Upper lobe of left lung (tissue), 6 donors: ENCODE measurements around the gene IFNA6. TPM values are rescaled to one million over a fixed set of nuclear protein-coding genes. Genes with fewer than 3 reads are reported as not detected.
"Not testable (repeated sequence)": the region's sequence is repeated elsewhere in the genome, so short reads cannot be mapped to it uniquely, and the experiment has no call there.

Experiments used
- ATAC-seq, 2 donors: fragments of 200-7000 bp; cut with Tn5 transposase; one replicate each; pipeline ENCODE4 v1.9.1; 2022; ENCODE audit warnings: mild to moderate bottlenecking in 2 of 2, moderate library complexity in 2 of 2; ENCODE audit not compliant: low FRiP score in 2 of 2
- DNase-seq, 2 donors: peaks; one replicate each; pipeline ENCODE4 v3.0.0-alpha.2; 2019 to 2020
- H3K27ac ChIP-seq, 4 donors: fragments of 200-600 bp; sonication (generic); one replicate each; pipeline ENCODE4 v1.5.1; 2016 to 2019
- H3K27me3 ChIP-seq, 4 donors: fragments of 200-600 bp; sonication (generic); one replicate each; pipeline ENCODE4 v1.5.1; 2017 to 2019
- H3K36me3 ChIP-seq, 4 donors: fragments of 200-600 bp; sonication (generic); one replicate each; pipeline ENCODE4 v1.5.1; 2016 to 2019
- H3K4me1 ChIP-seq, 4 donors: fragments of 200-600 bp; sonication (generic); one replicate each; pipeline ENCODE4 v1.5.1; 2018 to 2019
- H3K4me3 ChIP-seq, 4 donors: fragments of 200-600 bp; sonication (generic); one replicate each; pipeline ENCODE4 v1.5.1; 2017 to 2019; ENCODE audit warnings: mild to moderate bottlenecking in 2 of 4, moderate library complexity in 1 of 4
- H3K9me3 ChIP-seq, 4 donors: fragments of 200-600 bp; sonication (generic); one replicate each; pipeline ENCODE4 v1.5.1; 2018 to 2019
- EP300 ChIP-seq, 4 donors: sonication (generic); formaldehyde crosslinking; IDR thresholded peaks; one replicate each; pipeline ENCODE4 v1.5.1; 2017; ENCODE audit warnings: antibody characterized with exemption in 4 of 4, control low read depth in 2 of 4
- POLR2A ChIP-seq, 4 donors: fragments of 450-650 bp; IDR thresholded peaks; one replicate each; pipeline ENCODE4 v1.5.1; 2016 to 2017; ENCODE audit warnings: antibody characterized with exemption in 4 of 4, mild to moderate bottlenecking in 2 of 4
- POLR2AphosphoS5 ChIP-seq, 2 donors: sonication (generic); formaldehyde crosslinking; IDR thresholded peaks; one replicate each; pipeline ENCODE4 v1.5.1; 2017; ENCODE audit warnings: antibody characterized with exemption in 2 of 2
- WGBS, 2 donors: methylation state at CpG; one replicate each; pipeline ENCODE4 v1.1.5; 2017 to 2018; 5-methylcytosine and 5-hydroxymethylcytosine counted together
- total RNA-seq, 6 donors: library from RNA; depleted of rRNA in 4 of 6; stranded (reverse); fragments of >200 nt in 4 of 6; gene quantifications; one replicate each; pipeline versions ENCODE4 v1.1.0 to v1.2.1, GENCODE V29; 2016 to 2021
- TF ChIP-seq, protein P1 (sequence below), 6 experiments: fragments of 450-650 bp in 4 of 6; fragments of 200-600 bp in 2 of 6; sonication (generic) in 2 of 6; IDR thresholded peaks; one replicate each; pipeline ENCODE4 v1.5.1; 2016 to 2019; ENCODE audit warnings: antibody characterized with exemption in 6 of 6
- donor health status: DM: no; HTN: no; CAD: no; lungs with moderate emphysema.
- donor health status: DM: no; HTN: yes; CAD: no; lungs with severe emphysema.

Gene IFNA6
- total RNA-seq, 6 donors from 2014 or later = not detected

DNA sequence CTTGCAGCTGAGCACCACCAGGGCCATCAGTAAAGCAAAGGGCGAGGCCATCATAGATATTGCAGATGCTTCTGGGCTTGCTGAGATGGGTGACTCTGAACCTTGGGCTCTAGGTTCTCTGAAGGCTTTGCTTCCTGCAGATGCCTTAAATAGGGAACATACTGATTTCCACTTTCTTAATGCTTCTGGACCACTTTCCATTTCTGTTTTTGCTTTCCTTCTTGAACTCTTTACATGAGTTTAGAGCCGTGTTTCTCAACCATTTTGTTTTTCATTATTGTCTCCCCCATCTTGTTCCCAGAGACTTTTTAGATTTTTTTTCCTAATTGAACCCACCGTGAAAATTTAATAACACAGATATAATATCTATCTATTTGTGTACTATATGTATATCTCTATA, 17.3 kb upstream of the IFNA6 start, which contains the start of gene IFNA13:
IFNA13 (minus strand) TSS at position 101 of the 400 bp plus-strand sequence; CDS start at position 54, 47 bp downstream.
- TF ChIP-seq POLR2A (IDR thresholded peaks at IDR 0.05) = no peak
- TF ChIP-seq EP300 (IDR thresholded peaks at IDR 0.05) = no peak
- TF ChIP-seq, protein P1, sequence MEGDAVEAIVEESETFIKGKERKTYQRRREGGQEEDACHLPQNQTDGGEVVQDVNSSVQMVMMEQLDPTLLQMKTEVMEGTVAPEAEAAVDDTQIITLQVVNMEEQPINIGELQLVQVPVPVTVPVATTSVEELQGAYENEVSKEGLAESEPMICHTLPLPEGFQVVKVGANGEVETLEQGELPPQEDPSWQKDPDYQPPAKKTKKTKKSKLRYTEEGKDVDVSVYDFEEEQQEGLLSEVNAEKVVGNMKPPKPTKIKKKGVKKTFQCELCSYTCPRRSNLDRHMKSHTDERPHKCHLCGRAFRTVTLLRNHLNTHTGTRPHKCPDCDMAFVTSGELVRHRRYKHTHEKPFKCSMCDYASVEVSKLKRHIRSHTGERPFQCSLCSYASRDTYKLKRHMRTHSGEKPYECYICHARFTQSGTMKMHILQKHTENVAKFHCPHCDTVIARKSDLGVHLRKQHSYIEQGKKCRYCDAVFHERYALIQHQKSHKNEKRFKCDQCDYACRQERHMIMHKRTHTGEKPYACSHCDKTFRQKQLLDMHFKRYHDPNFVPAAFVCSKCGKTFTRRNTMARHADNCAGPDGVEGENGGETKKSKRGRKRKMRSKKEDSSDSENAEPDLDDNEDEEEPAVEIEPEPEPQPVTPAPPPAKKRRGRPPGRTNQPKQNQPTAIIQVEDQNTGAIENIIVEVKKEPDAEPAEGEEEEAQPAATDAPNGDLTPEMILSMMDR (IDR thresholded peaks at IDR 0.05) = no peak
- no peak for TF ChIP-seq POLR2AphosphoS5 (IDR thresholded peaks at IDR 0.05)
- Histone ChIP-seq H3K27me3 (no peaks in the 10 kb centered on the region), H3K4me3 (no peak within 1 kb of the TSS), H3K36me3 (no peaks in the 10 kb centered on the region), H3K4me1 (no peaks in the 10 kb centered on the region), H3K27ac (no peak within 1 kb of the TSS), H3K9me3 (no peaks in the 10 kb centered on the region)
- DNase-seq (no peak), ATAC-seq (no peak)
- 92 to 93% methylated on average over 3 of the region's 3 CpGs for WGBS, 2 donors

DNA sequence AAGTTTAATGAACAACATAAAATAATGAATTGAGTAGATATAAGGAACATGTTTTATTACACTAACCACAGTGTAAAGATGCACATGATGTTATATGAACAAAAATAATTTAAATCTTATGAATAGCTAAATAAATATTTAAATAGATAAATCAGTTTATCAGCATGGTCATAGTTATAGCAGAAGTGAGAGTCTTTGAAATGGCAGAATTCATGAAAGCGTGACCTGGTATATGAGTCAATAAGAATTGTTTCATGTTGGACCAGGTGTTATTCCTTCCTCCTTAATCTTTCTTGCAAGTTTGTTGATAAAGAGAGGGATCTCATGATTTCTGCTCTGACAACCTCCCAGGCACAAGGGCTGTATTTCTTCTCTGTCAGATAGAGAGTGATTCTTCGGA, 16.5 kb upstream of the IFNA6 start:
- not testable (repeated sequence) for H3K4me3 ChIP-seq, H3K4me1 ChIP-seq, ATAC-seq, H3K36me3 ChIP-seq, H3K9me3 ChIP-seq, H3K27me3 ChIP-seq, H3K27ac ChIP-seq, DNase-seq
- WGBS, 2 donors = 83 to 100% methylated on average over 1 of the region's 2 CpGs

DNA sequence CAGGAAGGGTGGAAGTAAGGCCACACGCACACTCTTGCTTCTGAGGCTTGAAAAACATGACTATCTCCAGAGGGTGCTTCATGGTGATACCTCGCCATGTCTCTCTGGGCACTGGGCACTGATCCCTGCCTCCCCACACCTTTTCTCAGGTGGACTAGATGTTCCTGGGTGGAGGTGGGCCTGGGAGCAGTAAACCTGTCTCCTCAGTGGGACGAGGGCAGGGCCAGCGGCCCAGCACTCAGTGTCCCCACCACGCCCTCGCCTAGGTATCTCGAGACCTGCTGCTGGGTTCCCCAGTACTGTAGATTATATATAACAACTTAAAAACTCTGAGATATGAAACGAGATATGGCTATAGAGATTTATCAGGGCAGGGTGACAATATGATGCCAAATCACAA, 11.6 kb upstream of the IFNA6 start:
- Histone ChIP-seq H3K4me1 (no peaks in the 10 kb centered on the region), H3K27me3 (no peaks in the 10 kb centered on the region), H3K27ac (no peak overlapping the region), H3K36me3 (no peaks in the 10 kb centered on the region), H3K9me3 (no peaks in the 10 kb centered on the region), H3K4me3 (no peak overlapping the region)
- peak in 1 of 2 donors; percentile 42 for DNase-seq
- WGBS, 2 donors = 88 to 93% methylated on average over 5 to 8 of the region's 8 CpGs
- TF ChIP-seq EP300 (IDR thresholded peaks at IDR 0.05) (no peak), POLR2AphosphoS5 (IDR thresholded peaks at IDR 0.05) (no peak)
- TF ChIP-seq, protein P1 (IDR thresholded peaks at IDR 0.05) = no peak
- peak in 1 of 2 donors; percentile 59 for ATAC-seq

DNA sequence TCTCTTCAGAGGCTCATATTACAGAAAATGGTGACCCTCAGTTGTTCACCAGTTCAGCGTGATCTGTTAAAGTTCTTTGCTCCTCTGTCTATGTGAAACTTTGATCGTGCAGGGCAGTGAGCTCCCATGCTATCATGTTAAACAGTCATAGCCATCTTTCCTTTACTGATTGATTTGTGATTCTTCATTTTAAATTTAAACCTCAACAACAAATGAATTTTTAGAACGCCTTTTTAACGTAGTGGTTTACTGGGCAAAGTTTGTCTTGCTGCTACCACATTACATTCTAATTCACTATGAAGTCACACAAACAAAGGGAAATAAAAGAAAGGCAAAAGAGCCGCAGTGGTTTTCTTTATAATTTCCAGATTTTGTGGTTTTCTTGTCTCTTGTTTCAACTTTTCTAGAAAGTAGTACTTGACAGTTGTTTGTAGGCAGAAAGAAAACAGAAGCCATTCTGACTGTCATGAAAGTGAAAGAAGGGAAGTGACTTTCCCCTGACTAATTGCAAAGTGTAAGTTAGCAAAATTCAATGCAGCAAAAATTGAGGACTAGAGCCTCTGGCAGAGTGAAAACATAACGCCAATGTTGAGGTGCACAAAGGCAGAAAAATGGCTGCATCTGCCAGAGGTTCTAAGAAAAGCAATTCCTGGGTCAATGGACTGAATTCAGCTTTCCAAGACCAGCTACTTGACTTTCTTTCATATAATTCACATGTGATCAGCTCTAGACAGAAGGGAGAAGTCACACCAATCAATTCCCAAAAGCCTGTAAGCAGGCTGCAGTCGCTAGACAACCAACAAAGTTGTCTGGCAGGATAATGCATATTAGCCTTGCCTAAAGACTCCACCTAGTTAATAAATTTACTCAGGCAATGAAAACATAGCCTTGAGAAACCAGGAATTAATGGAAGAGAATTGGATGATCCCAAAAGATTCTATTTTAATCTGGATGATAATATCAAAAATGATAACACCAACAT, 7.1 kb upstream of the IFNA6 start:
- Histone ChIP-seq H3K9me3 (no peaks in the 10 kb centered on the region), H3K4me1 (no peaks in the 10 kb centered on the region), H3K27me3 (no peaks in the 10 kb centered on the region), H3K4me3 (no peak overlapping the region), H3K27ac (no peak overlapping the region), H3K36me3 (no peaks in the 10 kb centered on the region)
- DNase-seq = no peak
- TF ChIP-seq, protein P1 (IDR thresholded peaks at IDR 0.05) = no peak
- TF ChIP-seq POLR2A (IDR thresholded peaks at IDR 0.05) = no peak
- TF ChIP-seq EP300 (IDR thresholded peaks at IDR 0.05) = no peak
- no peak for TF ChIP-seq POLR2AphosphoS5 (IDR thresholded peaks at IDR 0.05)
- no peak for ATAC-seq
- WGBS, 2 donors = 64 to 68% methylated on average over 7 of the region's 7 CpGs

DNA sequence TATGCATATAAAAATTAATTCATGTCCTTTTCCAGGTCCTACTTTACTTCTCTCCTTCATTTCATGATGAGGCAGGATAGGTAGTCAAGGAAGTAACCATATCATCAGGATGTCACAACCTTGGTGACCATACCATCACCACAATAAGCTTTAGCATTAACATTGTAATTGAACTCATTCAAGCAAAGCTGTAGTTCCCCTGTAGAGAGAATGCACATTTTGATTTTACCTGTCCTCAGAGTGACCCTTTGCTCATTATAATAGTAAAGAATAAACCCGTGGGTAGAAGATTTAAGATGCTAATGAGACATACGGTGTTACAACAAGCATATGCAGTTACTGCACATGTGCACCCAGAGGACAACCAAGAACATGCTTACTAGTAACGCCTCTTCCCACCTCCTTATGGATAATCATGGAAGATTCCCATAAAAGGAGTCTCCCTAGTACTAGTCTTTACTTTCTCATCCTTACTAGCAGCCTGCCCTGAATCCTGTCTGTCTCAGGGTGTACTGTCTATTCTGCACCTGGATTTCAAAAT, 2.2 kb downstream of the IFNA6 start:
- DNase-seq (no peak), ATAC-seq (no peak)
- Histone ChIP-seq H3K27ac (no peak overlapping the region), H3K36me3 (no peaks in the 10 kb centered on the region), H3K27me3 (no peaks in the 10 kb centered on the region), H3K4me3 (no peak overlapping the region), H3K4me1 (no peaks in the 10 kb centered on the region), H3K9me3 (peaks cover 0 to 3% (median 0%) of the 10 kb centered on the region in 4 donors)
- TF ChIP-seq POLR2A (IDR thresholded peaks at IDR 0.05) = no peak
- TF ChIP-seq EP300 (IDR thresholded peaks at IDR 0.05) = no peak
- TF ChIP-seq POLR2AphosphoS5 (IDR thresholded peaks at IDR 0.05) = no peak
- TF ChIP-seq, protein P1 (IDR thresholded peaks at IDR 0.05) = no peak
- 69 to 71% methylated on average over 3 of the region's 3 CpGs for WGBS, 2 donors
